Naive thymus-derived CD8-positive, alpha-beta T cell (primary cell): ENCODE measurements around the gene ZNF518A. TPM values are rescaled to one million over a fixed set of nuclear protein-coding genes. Genes with fewer than 3 reads are reported as not detected.

ENCODE experiments used
- ATAC-seq, 2 donors: fragments of 150-1000 bp; cut with Tn5 transposase in 1 of 2; sonication (Bioruptor Pico), chemical (Tn5 transposase) in 1 of 2; 1 replicate in 1 of 2; 2 replicates in 1 of 2; pipeline ENCODE4 v1.10.0; 2021; ENCODE audit warnings: mild to moderate bottlenecking in 2 of 2, moderate library complexity in 2 of 2
- POLR2A ChIA-PET: fragments of 350-600 bp; sonication (Branson Sonifier 250); formaldehyde crosslinking; loops from one replicate; lab custom pipeline; 2021; ENCODE audit warnings: antibody characterized with exemption; lab: Charles Lee
- DNase-seq, 10 donors: peaks; one replicate each; pipeline versions ENCODE4 v3.0.0 to v3.0.0-alpha.2; 2020 to 2022
- H3K27ac Mint-ChIP-seq, 10 donors: one replicate each; pipeline ENCODE4 v1.8.0; 2020 to 2022; ENCODE audit warnings: mild to moderate bottlenecking in 10 of 10, mixed read lengths in 10 of 10, moderate library complexity in 4 of 10, inconsistent platforms in 1 of 10
- H3K27me3 Mint-ChIP-seq, 5 donors: one replicate each; pipeline ENCODE4 v1.8.0; 2021 to 2022; ENCODE audit warnings: mixed read lengths in 5 of 5
- H3K36me3 Mint-ChIP-seq, 3 donors: one replicate each; pipeline ENCODE4 v1.8.0; 2020 to 2022; ENCODE audit warnings: mixed read lengths in 3 of 3, mild to moderate bottlenecking in 2 of 3, inconsistent platforms in 1 of 3
- H3K4me1 Mint-ChIP-seq, 4 donors: one replicate each; pipeline ENCODE4 v1.8.0; 2021 to 2022; ENCODE audit warnings: mixed read lengths in 4 of 4
- H3K4me3 Mint-ChIP-seq, 10 donors: one replicate each; pipeline ENCODE4 v1.8.0; 2020 to 2022; ENCODE audit warnings: mild to moderate bottlenecking in 10 of 10, mixed read lengths in 10 of 10, moderate library complexity in 6 of 10, inconsistent platforms in 1 of 10
- H3K9me3 Mint-ChIP-seq, 9 donors: one replicate each; pipeline ENCODE4 v1.8.0; 2020 to 2022; ENCODE audit warnings: mixed read lengths in 9 of 9, mild to moderate bottlenecking in 3 of 9, inconsistent platforms in 1 of 9, moderate library complexity in 1 of 9
- polyA plus RNA-seq, 3 donors: library from polyadenylated mRNA; unstranded; fragments of 300-500 nt; fragmentation: Illumina TruSeq; gene quantifications; one replicate each; pipeline ENCODE4 v1.2.3, GENCODE V29; 2021
- total RNA-seq, 8 experiments: library from RNA in 2 of 8; stranded (reverse) in 2 of 8; gene quantifications; one replicate each; pipeline ENCODE4 v1.2.3 and lab custom pipeline; 2021 to 2026

ZNF518A gene
- total and polyA plus RNA-seq, 5 experiments from 2014 or later: 7.6 to 26.0 (median 11.2) TPM

- H3K27ac Mint-ChIP-seq: no peak overlapping the region
- no peak overlapping the region for H3K4me3 Mint-ChIP-seq
- DNase-seq: no peak
- no peaks in the 10 kb centered on the region for H3K9me3 Mint-ChIP-seq
- POLR2A ChIA-PET: no interaction called here
- no peak for ATAC-seq
- no peaks in the 10 kb centered on the region for H3K36me3 Mint-ChIP-seq
- H3K4me1 Mint-ChIP-seq: no peaks in the 10 kb centered on the region
- H3K27me3 Mint-ChIP-seq: peaks cover 0 to 5% (median 4%) of the 10 kb centered on the region in 5 donors
Observed at GRCh38 chr10:96208271-96208670, 78.2 kb downstream of the ZNF518A start.

DNA sequence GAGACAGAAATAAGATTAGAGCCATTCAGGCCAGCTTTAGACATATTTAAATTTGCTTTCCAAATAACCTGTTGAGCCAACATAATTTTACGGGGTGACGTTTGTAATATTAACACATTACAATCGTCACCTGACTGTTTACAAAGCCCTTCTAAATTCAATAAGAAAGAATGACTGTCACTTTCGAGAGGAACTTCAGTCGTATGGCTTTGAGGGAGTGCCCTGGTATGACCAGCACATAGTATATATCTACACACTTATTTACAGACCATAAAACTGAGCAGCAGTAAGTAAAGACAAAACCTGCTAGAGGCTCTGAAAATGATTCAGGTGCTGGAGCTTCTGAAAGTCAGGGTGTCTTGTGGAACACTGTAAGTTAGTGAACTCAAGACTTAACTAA, 78.8 kb downstream of the ZNF518A start:
- POLR2A ChIA-PET: no interaction called here
- no peak for DNase-seq
- Mint-ChIP-seq H3K27me3 (peaks cover 2 to 12% (median 6%) of the 10 kb centered on the region in 5 donors), H3K36me3 (no peaks in the 10 kb centered on the region), H3K9me3 (no peaks in the 10 kb centered on the region), H3K27ac (no peak overlapping the region), H3K4me3 (no peak overlapping the region), H3K4me1 (no peaks in the 10 kb centered on the region)
- no peak for ATAC-seq

- H3K9me3 Mint-ChIP-seq: no peaks in the 10 kb centered on the region
- no peaks in the 10 kb centered on the region for H3K4me1 Mint-ChIP-seq
- peaks cover 8 to 24% (median 11%) of the 10 kb centered on the region in 5 donors for H3K27me3 Mint-ChIP-seq
- POLR2A ChIA-PET: no interaction called here
- no peak overlapping the region for H3K4me3 Mint-ChIP-seq
- no peaks in the 10 kb centered on the region for H3K36me3 Mint-ChIP-seq
- H3K27ac Mint-ChIP-seq: no peak overlapping the region
- DNase-seq (no peak), ATAC-seq (no peak)
Observed at GRCh38 chr10:96211764-96212163, 81.7 kb downstream of the ZNF518A start.

GRCh38 chr10:96212911-96213310, 82.8 kb downstream of the ZNF518A start:
- H3K9me3 Mint-ChIP-seq: no peaks in the 10 kb centered on the region
- ATAC-seq: no peak
- H3K4me1 Mint-ChIP-seq: no peaks in the 10 kb centered on the region
- no peak overlapping the region for H3K27ac Mint-ChIP-seq
- H3K36me3 Mint-ChIP-seq: no peaks in the 10 kb centered on the region
- POLR2A ChIA-PET: no interaction called here
- H3K4me3 Mint-ChIP-seq: no peak overlapping the region
- no peak for DNase-seq
- peaks cover 9 to 24% (median 10%) of the 10 kb centered on the region in 5 donors for H3K27me3 Mint-ChIP-seq

Other genes starting within 250 kb of the ZNF518A start
- not detected for gene CC2D2B, start 222.3 kb upstream of the ZNF518A start, total RNA-seq
- under 1 TPM in 1 of 3 donors, not detected in 2; 0.36 TPM for gene CC2D2B, start 222.3 kb upstream of the ZNF518A start, polyA plus RNA-seq
- 1 to 10 TPM; 7.2 to 8.1 TPM for gene CCNJ, start 86.7 kb upstream of the ZNF518A start, total RNA-seq
- gene CCNJ, start 86.7 kb upstream of the ZNF518A start, polyA plus RNA-seq: 1 to 10 TPM in 2 of 3 donors, under 1 TPM in 1; 0.56 to 1.8 (median 1.0) TPM
- gene BLNK, start 141.3 kb downstream of the ZNF518A start, total RNA-seq: 1 to 10 TPM; 5.2 to 5.6 TPM
- under 1 TPM in 1 of 3 donors, not detected in 2; 0.15 TPM for gene BLNK, start 141.3 kb downstream of the ZNF518A start, polyA plus RNA-seq
- not detected for gene DNTT, start 174.1 kb downstream of the ZNF518A start, total RNA-seq
- not detected for gene DNTT, start 174.1 kb downstream of the ZNF518A start, polyA plus RNA-seq
- gene OPALIN, start 228.7 kb downstream of the ZNF518A start, total RNA-seq: not detected
- not detected for gene OPALIN, start 228.7 kb downstream of the ZNF518A start, polyA plus RNA-seq